Vagina (tissue), 2 donors: ENCODE data around the gene ZP1.

ENCODE experiments used
- CTCF ChIP-seq, 3 experiments: fragments of 450-650 bp in 2 of 3; fragments of 200-600 bp in 1 of 3; sonication (generic) in 1 of 3; IDR thresholded peaks; one replicate each; pipeline ENCODE4 v1.5.1; 2017 to 2019; ENCODE audit warnings: antibody characterized with exemption in 3 of 3, mild to moderate bottlenecking in 2 of 3, moderate library complexity in 2 of 3
- POLR2A ChIP-seq, 2 donors: fragments of 450-650 bp; IDR thresholded peaks; one replicate each; pipeline ENCODE4 v1.6.1; 2017; ENCODE audit warnings: antibody characterized with exemption in 2 of 2, mild to moderate bottlenecking in 2 of 2, moderate library complexity in 2 of 2

- TF ChIP-seq POLR2A (IDR thresholded peaks at IDR 0.05) (no peak), CTCF (IDR thresholded peaks at IDR 0.05) (no peak)
Observed at GRCh38 chr11:60921259-60921658, 53.9 kb downstream of the ZP1 start.
